WTC11 (cell line): ENCODE results near the gene PYCR2. TPM values are rescaled to one million over a fixed set of nuclear protein-coding genes. Genes with fewer than 3 reads are reported as not detected.

ENCODE experiments used
- ATAC-seq: fragments of 200-7000 bp; cut with Tn5 transposase; 2 replicates; pipeline ENCODE4 v1.10.0; 2021; ENCODE audit warnings: mild to moderate bottlenecking, moderate library complexity
- CTCF ChIA-PET: fragments of 300-600 bp; sonication (Branson Sonifier 250); formaldehyde crosslinking; loops from one replicate; lab custom pipeline; 2021; ENCODE audit warnings: antibody characterized with exemption; lab: Charles Lee
- POLR2A ChIA-PET: fragments of 350-600 bp; sonication (Branson Sonifier 250); formaldehyde crosslinking; loops from one replicate; lab custom pipeline; 2021; ENCODE audit warnings: antibody characterized with exemption; lab: Charles Lee
- DNase-seq: peaks from one replicate; pipeline ENCODE4 v3.0.0; 2021; ENCODE audit warnings: low spot score
- H3K27ac Mint-ChIP-seq: 2 replicates; pipeline ENCODE4 v1.8.0; 2021; ENCODE audit warnings: mixed read lengths
- H3K27me3 Mint-ChIP-seq: 2 replicates; pipeline ENCODE4 v1.8.0; 2021; ENCODE audit warnings: low read depth, mild to moderate bottlenecking, moderate library complexity, mixed read lengths
- H3K36me3 Mint-ChIP-seq: 2 replicates; pipeline ENCODE4 v1.8.0; 2021; ENCODE audit warnings: mixed read lengths
- H3K4me1 Mint-ChIP-seq: 2 replicates; pipeline ENCODE4 v1.8.0; 2022; ENCODE audit warnings: mixed read lengths
- H3K4me3 Mint-ChIP-seq: 2 replicates; pipeline ENCODE4 v1.8.0; 2021; ENCODE audit warnings: mild to moderate bottlenecking, moderate library complexity, mixed read lengths
- H3K9me3 Mint-ChIP-seq: 2 replicates; pipeline ENCODE4 v1.8.0; 2021; ENCODE audit warnings: mixed read lengths
- CREM ChIP-seq: sonication (generic); formaldehyde crosslinking; IDR thresholded peaks from 2 replicates; pipeline ENCODE4 v1.8.1; 2022; ENCODE audit warnings: mild to moderate bottlenecking, missing genetic modification reagents, moderate library complexity
- ELF4 ChIP-seq: sonication (generic); formaldehyde crosslinking; IDR thresholded peaks from 2 replicates; pipeline ENCODE4 v1.8.1; 2022; ENCODE audit warnings: low read depth, mild to moderate bottlenecking, moderate library complexity, missing genetic modification reagents
- EMX1 ChIP-seq: fragments of 250-450 bp; sonication (Bioruptor Pico); IDR thresholded peaks from 2 replicates; pipeline ENCODE4 v1.8.0; 2021; ENCODE audit warnings: mild to moderate bottlenecking
- GABPB1 ChIP-seq: sonication (generic); formaldehyde crosslinking; IDR thresholded peaks from 2 replicates; pipeline ENCODE4 v1.8.1; 2023; ENCODE audit warnings: mild to moderate bottlenecking, missing genetic modification reagents
- HMGXB4 ChIP-seq: sonication (generic); formaldehyde crosslinking; IDR thresholded peaks from 2 replicates; pipeline ENCODE4 v1.8.1; 2023; ENCODE audit warnings: mild to moderate bottlenecking, moderate library complexity, missing genetic modification reagents
- IRF1 ChIP-seq: sonication (generic); formaldehyde crosslinking; IDR thresholded peaks from 2 replicates; pipeline ENCODE4 v1.8.0; 2023; ENCODE audit warnings: missing genetic modification reagents
- IRF2 ChIP-seq: sonication (generic); formaldehyde crosslinking; IDR thresholded peaks from 2 replicates; pipeline ENCODE4 v1.8.0; 2022; ENCODE audit warnings: low read depth, missing genetic modification reagents, borderline replicate concordance
- KAT7 ChIP-seq: sonication (generic); formaldehyde crosslinking; IDR thresholded peaks from 2 replicates; pipeline ENCODE4 v1.8.1; 2023; ENCODE audit warnings: missing genetic modification reagents, mild to moderate bottlenecking, borderline replicate concordance
- NFE2L1 ChIP-seq: sonication (generic); formaldehyde crosslinking; IDR thresholded peaks from 2 replicates; pipeline ENCODE4 v1.8.1; 2023; ENCODE audit warnings: missing genetic modification reagents
- TEAD1 ChIP-seq: sonication (generic); formaldehyde crosslinking; IDR thresholded peaks from 2 replicates; pipeline ENCODE4 v1.8.0; 2022; ENCODE audit warnings: mild to moderate bottlenecking, missing genetic modification reagents
- TP53 ChIP-seq: sonication (generic); formaldehyde crosslinking; IDR thresholded peaks from 2 replicates; pipeline ENCODE4 v1.8.1; 2023; ENCODE audit warnings: mild to moderate bottlenecking, missing genetic modification reagents
- ZBTB21 ChIP-seq: sonication (generic); formaldehyde crosslinking; IDR thresholded peaks from 2 replicates; pipeline ENCODE4 v1.8.1; 2023; ENCODE audit warnings: mild to moderate bottlenecking, missing genetic modification reagents, borderline replicate concordance
- ZBTB43 ChIP-seq: sonication (generic); formaldehyde crosslinking; IDR thresholded peaks from 2 replicates; pipeline ENCODE4 v1.8.1; 2023; ENCODE audit warnings: mild to moderate bottlenecking, missing genetic modification reagents
- ZNF138 ChIP-seq: sonication (generic); formaldehyde crosslinking; conservative IDR thresholded peaks from 2 replicates; pipeline ENCODE4 v1.8.1; 2022; ENCODE audit warnings: mild to moderate bottlenecking, moderate library complexity, missing genetic modification reagents
- ZNF219 ChIP-seq: sonication (generic); formaldehyde crosslinking; IDR thresholded peaks from 2 replicates; pipeline ENCODE4 v1.8.0; 2023; ENCODE audit warnings: missing genetic modification reagents, mild to moderate bottlenecking, borderline replicate concordance
- ZNF232 ChIP-seq: sonication (generic); formaldehyde crosslinking; IDR thresholded peaks from 2 replicates; pipeline ENCODE4 v1.8.0; 2022; ENCODE audit warnings: mild to moderate bottlenecking, missing genetic modification reagents
- ZNF317 ChIP-seq: sonication (generic); formaldehyde crosslinking; IDR thresholded peaks from 2 replicates; pipeline ENCODE4 v1.8.1; 2023; ENCODE audit warnings: low read depth, mild to moderate bottlenecking, moderate library complexity, missing genetic modification reagents, borderline replicate concordance
- ZNF425 ChIP-seq: fragments of 250-450 bp; sonication (Bioruptor Pico); conservative IDR thresholded peaks from 2 replicates; pipeline ENCODE4 v1.9.0; 2021; ENCODE audit warnings: mild to moderate bottlenecking
- total RNA-seq: library from RNA; stranded (reverse); gene quantifications from 3 replicates; pipeline ENCODE4 v1.2.3, GENCODE V29; 2021
- TF ChIP-seq, protein P1 (sequence below): sonication (generic); formaldehyde crosslinking; IDR thresholded peaks from 2 replicates; pipeline ENCODE4 v1.8.1; 2023; ENCODE audit warnings: mild to moderate bottlenecking, missing genetic modification reagents, borderline replicate concordance

The PYCR2 gene
- total RNA-seq, 1 experiment from 2014 or later: 86.0 TPM

DNA sequence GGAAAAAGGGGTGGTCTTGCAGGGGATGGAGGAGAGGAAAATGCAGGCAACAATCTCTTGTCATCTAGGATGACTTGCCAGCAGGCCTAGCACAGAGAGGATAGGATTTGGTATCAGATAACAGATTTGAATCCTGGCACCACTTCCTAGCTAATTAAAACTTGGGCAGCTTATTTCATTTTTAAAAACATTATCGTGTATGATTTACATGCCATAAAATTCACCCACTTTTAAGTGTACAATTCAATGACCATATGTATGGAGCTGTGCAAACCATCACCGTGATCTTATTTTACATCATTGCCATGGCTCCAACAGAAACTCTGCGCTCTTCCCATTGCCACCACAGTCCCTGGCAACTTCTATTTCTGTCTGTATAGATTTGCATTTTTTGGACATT lies 6.9 kb downstream of the PYCR2 start:
- CTCF ChIA-PET: interaction anchor here (1.0 to 1.1 kb wide), 2 partner anchors 45 to 70 kb away, joined by 3 read pairs; no protein-coding TSS in a partner anchor
- TF ChIP-seq ZNF138 (no peak), ZNF425 (CRISPR knock-in tag) (no peak), ZNF232 (no peak), IRF2 (CRISPR knock-in tag) (no peak), ELF4 (CRISPR knock-in tag) (no peak), GABPB1 (CRISPR knock-in tag) (no peak), ZNF219 (CRISPR knock-in tag) (no peak), ZBTB43 (no peak), ZNF317 (no peak), KAT7 (CRISPR knock-in tag) (no peak), IRF1 (no peak), HMGXB4 (CRISPR knock-in tag) (no peak)
- Mint-ChIP-seq H3K36me3 (peaks cover 43% of the 10 kb centered on the region), H3K4me1 (peaks cover 16% of the 10 kb centered on the region; the same call in 1 of the 2 replicates), H3K4me3 (no peak overlapping the region), H3K27ac (peak overlapping the region; percentile 41), H3K9me3 (no peaks in the 10 kb centered on the region), H3K27me3 (no peaks in the 10 kb centered on the region)
- POLR2A ChIA-PET: no interaction called here
- ATAC-seq: no peak
- DNase-seq: no peak

GRCh38 chr1:225915538-225915991 lies 8.5 kb downstream of the PYCR2 start:
- ATAC-seq: no peak
- Mint-ChIP-seq H3K4me1 (peaks cover 24% of the 10 kb centered on the region), H3K4me3 (no peak overlapping the region), H3K27me3 (peaks cover 4% of the 10 kb centered on the region)
- POLR2A ChIA-PET: no interaction called here
- TF ChIP-seq TEAD1 (no peak), GABPB1 (CRISPR knock-in tag) (no peak), ZNF232 (no peak), EMX1 (CRISPR knock-in tag) (no peak), TP53 (no peak), NFE2L1 (CRISPR knock-in tag) (no peak), ZNF138 (no peak), CREM (no peak), IRF2 (CRISPR knock-in tag) (no peak), ZBTB21 (CRISPR knock-in tag) (no peak)
- TF ChIP-seq, protein P1, sequence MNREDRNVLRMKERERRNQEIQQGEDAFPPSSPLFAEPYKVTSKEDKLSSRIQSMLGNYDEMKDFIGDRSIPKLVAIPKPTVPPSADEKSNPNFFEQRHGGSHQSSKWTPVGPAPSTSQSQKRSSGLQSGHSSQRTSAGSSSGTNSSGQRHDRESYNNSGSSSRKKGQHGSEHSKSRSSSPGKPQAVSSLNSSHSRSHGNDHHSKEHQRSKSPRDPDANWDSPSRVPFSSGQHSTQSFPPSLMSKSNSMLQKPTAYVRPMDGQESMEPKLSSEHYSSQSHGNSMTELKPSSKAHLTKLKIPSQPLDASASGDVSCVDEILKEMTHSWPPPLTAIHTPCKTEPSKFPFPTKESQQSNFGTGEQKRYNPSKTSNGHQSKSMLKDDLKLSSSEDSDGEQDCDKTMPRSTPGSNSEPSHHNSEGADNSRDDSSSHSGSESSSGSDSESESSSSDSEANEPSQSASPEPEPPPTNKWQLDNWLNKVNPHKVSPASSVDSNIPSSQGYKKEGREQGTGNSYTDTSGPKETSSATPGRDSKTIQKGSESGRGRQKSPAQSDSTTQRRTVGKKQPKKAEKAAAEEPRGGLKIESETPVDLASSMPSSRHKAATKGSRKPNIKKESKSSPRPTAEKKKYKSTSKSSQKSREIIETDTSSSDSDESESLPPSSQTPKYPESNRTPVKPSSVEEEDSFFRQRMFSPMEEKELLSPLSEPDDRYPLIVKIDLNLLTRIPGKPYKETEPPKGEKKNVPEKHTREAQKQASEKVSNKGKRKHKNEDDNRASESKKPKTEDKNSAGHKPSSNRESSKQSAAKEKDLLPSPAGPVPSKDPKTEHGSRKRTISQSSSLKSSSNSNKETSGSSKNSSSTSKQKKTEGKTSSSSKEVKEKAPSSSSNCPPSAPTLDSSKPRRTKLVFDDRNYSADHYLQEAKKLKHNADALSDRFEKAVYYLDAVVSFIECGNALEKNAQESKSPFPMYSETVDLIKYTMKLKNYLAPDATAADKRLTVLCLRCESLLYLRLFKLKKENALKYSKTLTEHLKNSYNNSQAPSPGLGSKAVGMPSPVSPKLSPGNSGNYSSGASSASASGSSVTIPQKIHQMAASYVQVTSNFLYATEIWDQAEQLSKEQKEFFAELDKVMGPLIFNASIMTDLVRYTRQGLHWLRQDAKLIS (CRISPR knock-in tag): no peak
- TF ChIP-seq, all 79 proteins: peak for 0
- H3K36me3 Mint-ChIP-seq: peaks cover 29% of the 10 kb centered on the region
- H3K9me3 Mint-ChIP-seq: no peaks in the 10 kb centered on the region
- H3K27ac Mint-ChIP-seq: no peak overlapping the region
- CTCF ChIA-PET: interaction anchor here (0.9 kb wide), 1 partner anchor 435 kb away, joined by 3 read pairs; no protein-coding TSS in a partner anchor
- no peak for DNase-seq
